GM10266 (cell line): ENCODE measurements around the gene THPO.

Experiments used
- DNase-seq: peaks from one replicate; pipeline ENCODE4 v3.0.0; 2012; ENCODE audit errors: extremely low spot score
- TF ChIP-seq, protein P1 (sequence below): IDR thresholded peaks from 2 replicates; pipeline ENCODE4 v1.5.1; 2012; ENCODE audit warnings: mild to moderate bottlenecking, low read depth; ENCODE audit not compliant: control insufficient read depth, insufficient read depth; ENCODE audit errors: missing control alignments

The THPO gene

GRCh38 chr3:184339001-184339400 lies 39.0 kb downstream of the THPO start:
- TF ChIP-seq, protein P1, sequence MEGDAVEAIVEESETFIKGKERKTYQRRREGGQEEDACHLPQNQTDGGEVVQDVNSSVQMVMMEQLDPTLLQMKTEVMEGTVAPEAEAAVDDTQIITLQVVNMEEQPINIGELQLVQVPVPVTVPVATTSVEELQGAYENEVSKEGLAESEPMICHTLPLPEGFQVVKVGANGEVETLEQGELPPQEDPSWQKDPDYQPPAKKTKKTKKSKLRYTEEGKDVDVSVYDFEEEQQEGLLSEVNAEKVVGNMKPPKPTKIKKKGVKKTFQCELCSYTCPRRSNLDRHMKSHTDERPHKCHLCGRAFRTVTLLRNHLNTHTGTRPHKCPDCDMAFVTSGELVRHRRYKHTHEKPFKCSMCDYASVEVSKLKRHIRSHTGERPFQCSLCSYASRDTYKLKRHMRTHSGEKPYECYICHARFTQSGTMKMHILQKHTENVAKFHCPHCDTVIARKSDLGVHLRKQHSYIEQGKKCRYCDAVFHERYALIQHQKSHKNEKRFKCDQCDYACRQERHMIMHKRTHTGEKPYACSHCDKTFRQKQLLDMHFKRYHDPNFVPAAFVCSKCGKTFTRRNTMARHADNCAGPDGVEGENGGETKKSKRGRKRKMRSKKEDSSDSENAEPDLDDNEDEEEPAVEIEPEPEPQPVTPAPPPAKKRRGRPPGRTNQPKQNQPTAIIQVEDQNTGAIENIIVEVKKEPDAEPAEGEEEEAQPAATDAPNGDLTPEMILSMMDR: no peak
- DNase-seq: no peak

DNA sequence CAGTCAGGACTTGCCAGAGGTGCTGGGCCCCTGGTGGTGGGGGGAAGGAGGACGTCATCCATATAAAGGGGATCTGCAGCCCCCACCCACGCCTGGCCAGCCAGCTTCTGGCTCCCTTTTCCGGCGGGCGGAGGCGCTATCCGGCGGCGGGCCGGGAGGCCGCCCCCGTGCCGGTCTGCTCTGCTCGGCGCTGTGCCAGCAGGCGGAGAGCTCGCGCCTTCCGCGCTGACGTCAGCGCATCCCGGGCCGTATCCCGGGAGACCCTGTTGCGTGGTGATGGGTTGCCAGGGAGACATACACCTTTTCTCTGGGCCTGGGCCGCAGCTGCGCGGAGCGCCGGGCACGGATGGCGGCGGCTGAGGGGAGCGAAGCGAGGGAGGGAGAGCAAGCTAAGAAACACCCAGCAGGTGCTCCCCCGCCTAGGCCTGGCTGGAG lies 39.5 kb downstream of the THPO start:
- peak; percentile 61 for DNase-seq
- TF ChIP-seq, protein P1: no peak

- TF ChIP-seq, protein P1: no peak
- DNase-seq: no peak
These were observed 40.0 kb downstream of the THPO start for GRCh38 chr3:184337981-184338380.

DNA sequence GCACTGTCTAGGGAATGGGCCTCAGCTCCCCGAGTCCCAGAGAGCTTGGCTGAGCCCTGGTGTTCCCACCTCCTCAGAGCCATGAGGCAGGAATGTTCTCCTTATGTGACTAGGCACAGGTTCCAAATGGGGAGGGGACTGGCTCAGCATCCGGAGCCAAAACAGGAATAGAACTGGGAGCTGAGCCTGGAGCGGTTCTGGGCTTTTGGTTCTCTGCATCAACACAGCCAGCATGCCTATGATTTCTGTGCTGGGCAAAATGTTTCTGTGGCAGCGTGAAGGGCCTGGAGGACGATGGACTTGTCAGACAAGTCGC lies 40.6 kb downstream of the THPO start, which contains the start of gene FAM131A:
FAM131A (plus strand) TSS at position 202 of the 316 bp plus-strand sequence; CDS start at position 233, 31 bp downstream.
- DNase-seq: no peak
- TF ChIP-seq, protein P1: no peak

DNA sequence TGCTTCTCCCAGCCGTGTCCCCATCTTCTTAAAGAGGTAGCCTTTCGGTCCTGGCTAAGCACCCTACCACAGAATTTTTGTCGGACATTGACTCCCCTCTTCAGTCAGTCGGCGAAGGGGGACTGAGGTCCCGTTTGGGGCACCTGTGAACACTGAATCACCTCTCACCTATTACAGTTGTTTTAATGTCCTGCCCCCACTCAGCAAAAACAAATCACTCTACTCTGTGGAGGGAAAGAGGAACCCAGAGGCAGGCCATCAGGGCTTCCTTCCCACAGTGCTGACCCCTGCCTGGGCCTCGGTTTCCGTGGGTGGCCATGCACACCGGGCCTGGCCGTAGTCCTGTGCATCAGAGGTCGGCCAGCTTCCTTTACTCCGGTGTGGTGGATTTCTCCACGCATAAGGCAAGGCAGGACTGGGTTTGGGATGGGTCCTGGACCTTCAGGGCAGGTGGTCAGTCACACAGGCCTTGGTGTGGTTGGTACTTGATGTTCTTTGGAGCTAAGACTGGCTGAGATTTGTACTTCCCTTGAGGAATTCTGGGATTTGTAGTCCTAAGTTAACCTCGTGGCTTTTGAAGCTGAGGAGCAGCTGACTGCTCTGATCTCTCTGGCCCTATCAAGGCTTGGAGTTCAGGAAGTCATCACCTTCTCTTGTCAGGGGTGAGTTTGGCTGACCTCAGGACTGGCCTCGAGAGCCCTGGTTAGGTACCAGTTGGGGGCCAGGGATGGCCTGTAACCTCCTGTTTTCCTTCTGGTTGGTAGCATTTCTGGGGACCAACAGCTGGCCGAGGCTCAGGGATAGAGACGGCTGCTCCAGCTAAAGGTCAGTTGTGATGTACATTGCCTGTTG lies 41.2 kb downstream of the THPO start:
- TF ChIP-seq, protein P1: no peak
- peak; percentile 86 for DNase-seq

GRCh38 chr3:184335661-184336546 lies 42.1 kb downstream of the THPO start:
- DNase-seq: peak; percentile 96

More at GRCh38 chr3:184335661-184336546, 42.1 kb downstream of the THPO start:
- TF ChIP-seq, protein P1: no peak
